ENCODE measurements around the gene ATG13.

Gene ATG13

GRCh38 chr11:46718155-46719019 lies 101.0 kb downstream of the ATG13 start:
- TF ChIP-seq POLR2A (IDR thresholded peaks at IDR 0.05; ENCODE audit: low read length) (no peak), GATA1 (IDR thresholded peaks at IDR 0.05; ENCODE audit: low read depth, low read length) (no peak)
- no peak for DNase-seq

DNA sequence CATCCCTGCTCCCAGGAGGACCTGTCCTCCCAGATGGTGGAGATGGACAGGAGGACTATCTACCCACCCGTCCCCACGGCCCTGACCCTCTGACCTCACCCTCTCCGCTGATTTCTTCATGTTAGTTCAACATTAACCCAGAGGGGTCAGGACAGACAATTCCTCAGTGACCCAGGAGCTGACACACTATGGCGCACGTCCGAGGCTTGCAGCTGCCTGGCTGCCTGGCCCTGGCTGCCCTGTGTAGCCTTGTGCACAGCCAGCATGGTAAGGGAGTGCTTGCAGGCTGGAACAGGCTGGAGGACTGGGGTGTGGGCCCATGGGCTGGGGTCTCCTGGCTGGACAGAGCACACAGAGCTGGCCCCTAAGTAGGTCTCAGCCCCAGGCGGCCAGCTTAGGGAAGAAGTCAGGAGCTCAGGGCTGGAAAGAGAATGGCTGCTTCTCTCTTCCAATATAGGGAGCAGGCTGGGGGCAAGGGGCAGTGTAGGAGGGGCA lies 101.7 kb downstream of the ATG13 start, which contains the start of gene F2:
Gene F2 (plus strand): TSS at position 166 of the 495 bp plus-strand sequence. CDS start 23 bp downstream, at position 189.
- TF ChIP-seq GATA1 (IDR thresholded peaks at IDR 0.05; ENCODE audit: low read depth, low read length) (no peak), POLR2A (IDR thresholded peaks at IDR 0.05; ENCODE audit: low read length) (no peak)
- no peak for DNase-seq

- TF ChIP-seq GATA1 (IDR thresholded peaks at IDR 0.05; ENCODE audit: low read depth, low read length) (no peak), POLR2A (IDR thresholded peaks at IDR 0.05; ENCODE audit: low read length) (no peak)
Observed at GRCh38 chr11:46719543-46720218, 102.3 kb downstream of the ATG13 start.

GRCh38 chr11:46721286-46721685 lies 103.9 kb downstream of the ATG13 start:
- DNase-seq: no peak
- no peak for TF ChIP-seq POLR2A (IDR thresholded peaks at IDR 0.05; ENCODE audit: low read length)
- no peak for TF ChIP-seq GATA1 (IDR thresholded peaks at IDR 0.05; ENCODE audit: low read depth, low read length)

More at GRCh38 chr11:46719543-46720218, 102.3 kb downstream of the ATG13 start:
- no peak for DNase-seq

GRCh38 chr11:46722566-46723358 lies 105.4 kb downstream of the ATG13 start:
- DNase-seq: no peak
- no peak for TF ChIP-seq GATA1 (IDR thresholded peaks at IDR 0.05; ENCODE audit: low read depth, low read length)

DNA sequence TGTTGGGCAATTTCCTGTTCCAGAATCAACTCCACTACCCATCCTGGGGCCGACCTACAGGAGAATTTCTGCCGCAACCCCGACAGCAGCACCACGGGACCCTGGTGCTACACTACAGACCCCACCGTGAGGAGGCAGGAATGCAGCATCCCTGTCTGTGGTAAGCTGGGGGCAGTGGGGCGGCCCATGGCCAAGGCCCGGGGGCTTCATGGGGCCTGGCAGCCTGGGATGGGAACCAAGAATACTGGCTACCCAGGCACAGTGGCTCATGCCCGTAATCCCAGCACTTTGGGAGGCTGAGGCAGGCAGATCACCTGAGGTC lies 106.0 kb downstream of the ATG13 start:
- DNase-seq: no peak
- no peak for TF ChIP-seq GATA1 (IDR thresholded peaks at IDR 0.05; ENCODE audit: low read depth, low read length)
- no peak for TF ChIP-seq POLR2A (IDR thresholded peaks at IDR 0.05; ENCODE audit: low read length)

- TF ChIP-seq GATA1 (IDR thresholded peaks at IDR 0.05; ENCODE audit: low read depth, low read length) (no peak), POLR2A (IDR thresholded peaks at IDR 0.05; ENCODE audit: low read length) (no peak)
- no peak for DNase-seq
Observed at GRCh38 chr11:46724088-46724487, 106.7 kb downstream of the ATG13 start.

Data from erythroblast (primary cell).